CD14-positive monocyte (primary cell): ENCODE results near the gene STING1. TPM values are rescaled to one million over a fixed set of nuclear protein-coding genes. Genes with fewer than 3 reads are reported as not detected.

ENCODE experiments used
- DNase-seq, 3 donors: peaks; one replicate each; pipeline ENCODE4 v3.0.0-alpha.2; 2011 to 2022
- H2AFZ ChIP-seq: 2 replicates; pipeline ENCODE4 v1.6.0; 2012; ENCODE audit warnings: mild to moderate bottlenecking, low read depth, low read length, inconsistent platforms; ENCODE audit not compliant: insufficient read depth, poor library complexity, severe bottlenecking
- H3K27ac ChIP-seq, 2 donors: 1 replicate in 1 of 2; 2 replicates in 1 of 2; pipeline ENCODE4 v1.5.1; 2012 to 2013; ENCODE audit warnings: low read length in 2 of 2, control low read depth in 1 of 2, inconsistent platforms in 1 of 2, low read depth in 1 of 2, mild to moderate bottlenecking in 1 of 2
- H3K27me3 ChIP-seq, 2 donors: one replicate each; pipeline versions ENCODE4 v1.6.0 to v1.6.1; 2011 to 2013; ENCODE audit warnings: low read length in 2 of 2; ENCODE audit not compliant: control insufficient read depth in 2 of 2, insufficient read depth in 2 of 2
- H3K36me3 ChIP-seq, 2 donors: replicated peaks in 1 of 2; 1 replicate in 1 of 2; 2 replicates in 1 of 2; pipeline versions ENCODE4 v1.5.1 to v1.6.1; 2012 to 2013; ENCODE audit warnings: low read length in 2 of 2, control low read depth in 1 of 2, inconsistent platforms in 1 of 2, mild to moderate bottlenecking in 1 of 2; ENCODE audit not compliant: insufficient read depth in 2 of 2, control insufficient read depth in 1 of 2
- H3K4me1 ChIP-seq, 2 donors: 1 replicate in 1 of 2; 2 replicates in 1 of 2; pipeline versions ENCODE4 v1.5.1 to v1.6.1; 2012 to 2013; ENCODE audit warnings: low read length in 2 of 2, control low read depth in 1 of 2, inconsistent platforms in 1 of 2, mild to moderate bottlenecking in 1 of 2, moderate library complexity in 1 of 2; ENCODE audit not compliant: insufficient read depth in 2 of 2, control insufficient read depth in 1 of 2
- H3K4me2 ChIP-seq: replicated peaks from 2 replicates; pipeline ENCODE3; 2012; ENCODE audit warnings: low read length, moderate library complexity, mild to moderate bottlenecking; ENCODE audit not compliant: poor library complexity, severe bottlenecking; ENCODE audit errors: extremely low read depth
- H3K4me3 ChIP-seq, 3 experiments: fragments of 200-600 bp in 1 of 3; sonication (generic) in 1 of 3; replicated peaks in 1 of 3; 1 replicate in 2 of 3; 2 replicates in 1 of 3; pipeline ENCODE4 v1.5.1; 2011 to 2013; ENCODE audit warnings: low read length in 3 of 3, mild to moderate bottlenecking in 3 of 3, control low read depth in 2 of 3, low read depth in 2 of 3, inconsistent platforms in 1 of 3, moderate library complexity in 1 of 3
- H3K79me2 ChIP-seq: 2 replicates; pipeline ENCODE4 v1.6.0; 2012; ENCODE audit warnings: mild to moderate bottlenecking, control low read depth, inconsistent platforms, low read length, moderate library complexity; ENCODE audit not compliant: insufficient read depth
- H3K9ac ChIP-seq: 2 replicates; pipeline ENCODE4 v1.6.0; 2017; ENCODE audit warnings: low read length, mild to moderate bottlenecking; ENCODE audit not compliant: insufficient read depth, poor library complexity, severe bottlenecking
- H3K9me3 ChIP-seq, 2 donors: replicated peaks in 1 of 2; 1 replicate in 1 of 2; 2 replicates in 1 of 2; pipeline versions ENCODE4 v1.5.1 to v1.6.1; 2012 to 2013; ENCODE audit warnings: low read length in 2 of 2, control low read depth in 1 of 2; ENCODE audit not compliant: control insufficient read depth in 1 of 2, insufficient read depth in 1 of 2
- H4K20me1 ChIP-seq: 2 replicates; pipeline ENCODE4 v1.6.0; 2012; ENCODE audit warnings: mild to moderate bottlenecking, low read length, control low read depth, moderate library complexity; ENCODE audit not compliant: insufficient read depth
- H3K27ac Mint-ChIP-seq, 7 donors: one replicate each; pipeline ENCODE4 v1.8.0; 2020; ENCODE audit warnings: mild to moderate bottlenecking in 7 of 7, mixed read lengths in 7 of 7, moderate library complexity in 6 of 7, inconsistent platforms in 2 of 7
- H3K27me3 Mint-ChIP-seq, 3 donors: one replicate each; pipeline ENCODE4 v1.8.0; 2021 to 2022; ENCODE audit warnings: low read depth in 3 of 3, mild to moderate bottlenecking in 3 of 3, mixed read lengths in 3 of 3, moderate library complexity in 3 of 3, inconsistent platforms in 1 of 3
- H3K36me3 Mint-ChIP-seq, 2 donors: one replicate each; pipeline ENCODE4 v1.8.0; 2020; ENCODE audit warnings: mixed read lengths in 2 of 2, inconsistent platforms in 1 of 2, mild to moderate bottlenecking in 1 of 2
- H3K4me1 Mint-ChIP-seq: one replicate; pipeline ENCODE4 v1.8.0; 2020; ENCODE audit warnings: mild to moderate bottlenecking, mixed read lengths
- H3K4me3 Mint-ChIP-seq, 2 donors: one replicate each; pipeline ENCODE4 v1.8.0; 2020; ENCODE audit warnings: mild to moderate bottlenecking in 2 of 2, mixed read lengths in 2 of 2, moderate library complexity in 1 of 2
- H3K9me3 Mint-ChIP-seq, 7 donors: one replicate each; pipeline ENCODE4 v1.8.0; 2020 to 2022; ENCODE audit warnings: mixed read lengths in 7 of 7, mild to moderate bottlenecking in 6 of 7, moderate library complexity in 6 of 7, inconsistent platforms in 2 of 7
- WGBS: methylation state at CpG from one replicate; pipeline ENCODE4 v1.1.5; 2013; ENCODE audit warnings: missing lambda C conversion rate; ENCODE audit not compliant: insufficient coverage; 5-methylcytosine and 5-hydroxymethylcytosine counted together
- intact Hi-C, 2 donors: fragments of 100-400 bp; cut with micrococcal nuclease; formaldehyde crosslinking; loops; one replicate each; pipeline versions ENCODE4 v1.15.0 to v1.15.1; 2023
- polyA plus RNA-seq, 3 donors: library from polyadenylated mRNA; depleted of rRNA in 1 of 3; unstranded in 2 of 3; stranded (reverse) in 1 of 3; fragments of 300-500 nt in 2 of 3; fragments of >200 nt in 1 of 3; fragmentation: Illumina TruSeq in 2 of 3; gene quantifications; 1 replicate in 2 of 3; 2 replicates in 1 of 3; pipeline ENCODE4 v1.2.3, GENCODE V29; 2012 to 2021
- TF ChIP-seq, protein P1 (sequence below): fragments of 200-600 bp; IDR thresholded peaks from one replicate; pipeline ENCODE4 v1.8.0; 2022; ENCODE audit warnings: antibody characterized with exemption, mild to moderate bottlenecking

Gene STING1
- polyA plus RNA-seq, 3 donors: 83.7 to 225 (median 115) TPM

DNA sequence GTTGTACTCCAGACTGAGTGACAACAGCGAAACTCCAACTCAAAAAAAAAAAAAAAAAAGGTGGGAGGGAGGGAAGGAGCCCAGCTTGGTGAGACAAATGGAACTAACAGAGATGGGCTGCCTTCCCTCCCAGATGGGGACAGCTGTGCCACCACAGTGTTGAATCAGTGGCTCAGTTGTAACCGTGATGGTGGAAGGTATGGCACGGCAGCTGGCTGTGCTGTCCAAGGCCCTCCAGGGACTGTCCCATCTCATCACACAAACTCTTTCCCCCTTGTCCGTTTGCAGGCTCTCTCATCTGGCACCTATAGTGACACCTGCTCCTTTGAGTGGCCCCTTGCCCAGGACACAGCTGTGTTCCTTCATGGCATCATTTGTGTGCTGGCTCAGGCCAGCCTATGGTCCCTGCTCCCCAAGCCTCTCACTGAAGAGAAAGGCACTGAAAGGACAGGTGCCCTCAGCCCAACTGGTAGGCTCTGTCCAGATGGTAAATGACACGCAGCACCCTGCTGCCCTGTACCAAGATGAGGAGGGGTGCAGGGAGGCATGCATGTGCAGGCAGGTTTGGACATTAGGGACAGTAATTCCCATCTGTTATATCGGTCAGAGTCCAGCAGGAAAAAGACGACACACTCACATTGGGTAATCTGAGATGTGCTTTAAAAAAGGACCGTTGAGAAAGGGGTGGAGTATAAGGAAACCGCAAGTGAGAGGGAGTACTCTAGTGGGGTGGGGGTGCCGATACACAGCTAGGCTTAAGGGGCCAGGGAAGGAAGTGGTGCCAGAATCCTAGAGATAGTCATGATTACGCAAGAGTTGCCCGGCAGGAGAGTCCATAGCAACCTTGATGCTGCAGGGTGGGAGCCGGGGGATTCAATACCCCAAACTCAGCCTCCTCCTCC, 7.4 kb downstream of the STING1 start:
- H3K27ac Mint-ChIP-seq: peak overlapping the region; percentile 64 to 93 (median 86)
- H3K4me3 Mint-ChIP-seq: peak overlapping the region; percentile 47 to 84
- Histone ChIP-seq H3K27me3 (no peaks in the 10 kb centered on the region), H3K27ac (peak overlapping the region; percentile 44 to 63), H3K79me2 (peaks cover 61% of the 10 kb centered on the region), H4K20me1 (peaks cover 53% of the 10 kb centered on the region), H3K4me1 (peaks cover 72 to 97% of the 10 kb centered on the region in 2 donors), H3K9me3 (no peaks in the 10 kb centered on the region), H3K9ac (peak overlapping the region; percentile 2), H2AFZ (no peak overlapping the region), H3K4me3 (peak overlapping the region in 1 of 3 experiments; percentile 58), H3K4me2 (peak overlapping the region; percentile 72), H3K36me3 (peaks cover 24 to 35% of the 10 kb centered on the region in 2 donors)
- peaks cover 34 to 46% of the 10 kb centered on the region in 2 donors for H3K36me3 Mint-ChIP-seq
- H3K4me1 Mint-ChIP-seq: peaks cover 93% of the 10 kb centered on the region
- H3K9me3 Mint-ChIP-seq: peaks cover 0 to 2% (median 0%) of the 10 kb centered on the region in 7 donors
- DNase-seq: peak; percentile 53 to 73 (median 70)
- intact Hi-C loops: no loop called here
- 6% methylated on average over 9 of the region's 13 CpGs for WGBS
- no peaks in the 10 kb centered on the region for H3K27me3 Mint-ChIP-seq
- TF ChIP-seq, protein P1, sequence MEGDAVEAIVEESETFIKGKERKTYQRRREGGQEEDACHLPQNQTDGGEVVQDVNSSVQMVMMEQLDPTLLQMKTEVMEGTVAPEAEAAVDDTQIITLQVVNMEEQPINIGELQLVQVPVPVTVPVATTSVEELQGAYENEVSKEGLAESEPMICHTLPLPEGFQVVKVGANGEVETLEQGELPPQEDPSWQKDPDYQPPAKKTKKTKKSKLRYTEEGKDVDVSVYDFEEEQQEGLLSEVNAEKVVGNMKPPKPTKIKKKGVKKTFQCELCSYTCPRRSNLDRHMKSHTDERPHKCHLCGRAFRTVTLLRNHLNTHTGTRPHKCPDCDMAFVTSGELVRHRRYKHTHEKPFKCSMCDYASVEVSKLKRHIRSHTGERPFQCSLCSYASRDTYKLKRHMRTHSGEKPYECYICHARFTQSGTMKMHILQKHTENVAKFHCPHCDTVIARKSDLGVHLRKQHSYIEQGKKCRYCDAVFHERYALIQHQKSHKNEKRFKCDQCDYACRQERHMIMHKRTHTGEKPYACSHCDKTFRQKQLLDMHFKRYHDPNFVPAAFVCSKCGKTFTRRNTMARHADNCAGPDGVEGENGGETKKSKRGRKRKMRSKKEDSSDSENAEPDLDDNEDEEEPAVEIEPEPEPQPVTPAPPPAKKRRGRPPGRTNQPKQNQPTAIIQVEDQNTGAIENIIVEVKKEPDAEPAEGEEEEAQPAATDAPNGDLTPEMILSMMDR: no peak

DNA sequence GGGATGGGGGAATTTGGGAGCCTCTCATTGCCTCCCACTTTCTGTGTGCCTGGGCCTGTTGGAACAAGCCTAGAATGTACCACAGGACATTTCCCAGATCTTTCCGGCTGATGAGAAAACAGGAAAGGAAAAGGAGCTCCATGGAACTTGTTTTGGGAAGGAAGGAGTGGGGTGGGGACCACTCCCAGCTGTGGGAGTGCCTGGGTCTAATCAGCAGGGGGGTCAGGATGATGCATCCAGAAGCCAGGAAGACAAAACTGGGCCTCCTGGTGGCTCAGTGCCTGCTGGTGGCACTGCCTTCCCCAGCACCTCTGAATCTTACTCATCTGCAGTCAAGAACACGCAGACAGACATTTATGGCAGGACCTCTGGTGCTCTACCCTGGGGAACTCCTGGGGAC, 9.0 kb downstream of the STING1 start:
- TF ChIP-seq, protein P1: no peak
- peaks cover 95% of the 10 kb centered on the region for H3K4me1 Mint-ChIP-seq
- no peak overlapping the region for H3K4me2 ChIP-seq
- no peak overlapping the region for H3K9ac ChIP-seq
- 88% methylated on average over 2 of the region's 2 CpGs for WGBS
- no peak overlapping the region for H2AFZ ChIP-seq
- peaks cover 45% of the 10 kb centered on the region for H3K79me2 ChIP-seq
- peaks cover 0 to 3% (median 0%) of the 10 kb centered on the region in 7 donors for H3K9me3 Mint-ChIP-seq
- no peaks in the 10 kb centered on the region for H3K27me3 ChIP-seq
- H3K9me3 ChIP-seq: no peaks in the 10 kb centered on the region
- peak overlapping the region in 2 of 7 donors; percentile 26 to 43 for H3K27ac Mint-ChIP-seq
- H4K20me1 ChIP-seq: peaks cover 44% of the 10 kb centered on the region
- DNase-seq: no peak
- peaks cover 18 to 27% of the 10 kb centered on the region in 2 donors for H3K36me3 ChIP-seq
- H3K4me1 ChIP-seq: peaks cover 70 to 95% of the 10 kb centered on the region in 2 donors
- peaks cover 29 to 38% of the 10 kb centered on the region in 2 donors for H3K36me3 Mint-ChIP-seq
- H3K4me3 Mint-ChIP-seq: no peak overlapping the region
- H3K4me3 ChIP-seq: no peak overlapping the region
- H3K27me3 Mint-ChIP-seq: no peaks in the 10 kb centered on the region
- no peak overlapping the region for H3K27ac ChIP-seq
- intact Hi-C loops: no loop called here
